ENCODE measurements around the gene NUP98. TPM values are rescaled to one million over a fixed set of nuclear protein-coding genes. Genes with fewer than 3 reads are reported as not detected.

The NUP98 gene
- total RNA-seq, 1 donor from 2014 or later, result 47.8 TPM

- TF ChIP-seq CTCF (IDR thresholded peaks at IDR 0.05), result no peak
- no peak overlapping the region for H3K4me3 Mint-ChIP-seq (ENCODE audit: unreplicated experiment)
- H3K9me3 Mint-ChIP-seq (ENCODE audit: low read depth), result no peaks in the 10 kb centered on the region
- DNase-seq (ENCODE audit: low spot score), result no peak
- no peaks in the 10 kb centered on the region for H3K27me3 Mint-ChIP-seq (ENCODE audit: low read depth)
- peaks cover 51% of the 10 kb centered on the region for H3K36me3 Mint-ChIP-seq (ENCODE audit: low read depth)
- peak overlapping the region; percentile 0 for H3K27ac Mint-ChIP-seq (ENCODE audit: unreplicated experiment)
- peaks cover 3% of the 10 kb centered on the region for H3K4me1 Mint-ChIP-seq (ENCODE audit: low read depth)
Observed at GRCh38 chr11:3684129-3684818, 113.1 kb downstream of the NUP98 start.

- Mint-ChIP-seq H3K4me3 (ENCODE audit: unreplicated experiment) (no peak overlapping the region), H3K27me3 (ENCODE audit: low read depth) (no peaks in the 10 kb centered on the region), H3K36me3 (ENCODE audit: low read depth) (peaks cover 56% of the 10 kb centered on the region), H3K27ac (ENCODE audit: unreplicated experiment) (no peak overlapping the region), H3K4me1 (ENCODE audit: low read depth) (peaks cover 3% of the 10 kb centered on the region), H3K9me3 (ENCODE audit: low read depth) (no peaks in the 10 kb centered on the region)
- no peak for DNase-seq (ENCODE audit: low spot score)
- peak; percentile 4 for TF ChIP-seq CTCF (IDR thresholded peaks at IDR 0.05)
Observed at GRCh38 chr11:3683039-3683438, 114.3 kb downstream of the NUP98 start.

DNA sequence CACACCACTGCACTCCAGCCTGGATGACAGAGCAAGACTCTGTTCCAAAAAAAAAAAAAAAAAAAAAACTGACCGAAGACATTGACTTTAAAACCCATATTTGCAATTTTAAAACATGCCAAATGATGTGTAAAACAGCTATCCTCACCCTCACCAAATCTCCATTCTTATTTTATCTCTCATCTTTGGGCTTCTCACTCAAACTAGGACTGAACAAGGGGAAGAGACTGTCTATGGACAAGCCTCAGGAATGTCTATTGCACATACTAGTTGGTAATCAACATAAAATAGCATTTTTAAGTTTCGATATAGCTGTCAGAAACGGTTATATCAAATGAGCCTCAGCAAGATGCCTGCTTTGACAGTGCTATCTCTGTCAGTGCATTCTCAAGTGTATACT lies 118.3 kb downstream of the NUP98 start:
- no peak overlapping the region for H3K27ac Mint-ChIP-seq (ENCODE audit: unreplicated experiment)
- peaks cover 3% of the 10 kb centered on the region for H3K4me1 Mint-ChIP-seq (ENCODE audit: low read depth)
- no peak overlapping the region for H3K4me3 Mint-ChIP-seq (ENCODE audit: unreplicated experiment)
- no peak for DNase-seq (ENCODE audit: low spot score)
- no peaks in the 10 kb centered on the region for H3K27me3 Mint-ChIP-seq (ENCODE audit: low read depth)
- TF ChIP-seq CTCF (IDR thresholded peaks at IDR 0.05), result no peak
- no peaks in the 10 kb centered on the region for H3K9me3 Mint-ChIP-seq (ENCODE audit: low read depth)
- peaks cover 60% of the 10 kb centered on the region for H3K36me3 Mint-ChIP-seq (ENCODE audit: low read depth)

GRCh38 chr11:3675971-3676370 lies 121.4 kb downstream of the NUP98 start:
- H3K36me3 Mint-ChIP-seq (ENCODE audit: low read depth), result peaks cover 53% of the 10 kb centered on the region
- no peak for DNase-seq (ENCODE audit: low spot score)
- no peak for TF ChIP-seq CTCF (IDR thresholded peaks at IDR 0.05)
- H3K27ac Mint-ChIP-seq (ENCODE audit: unreplicated experiment), result peak overlapping the region; percentile 11
- H3K9me3 Mint-ChIP-seq (ENCODE audit: low read depth), result no peaks in the 10 kb centered on the region
- peaks cover 3% of the 10 kb centered on the region for H3K4me1 Mint-ChIP-seq (ENCODE audit: low read depth)
- no peaks in the 10 kb centered on the region for H3K27me3 Mint-ChIP-seq (ENCODE audit: low read depth)
- H3K4me3 Mint-ChIP-seq (ENCODE audit: unreplicated experiment), result no peak overlapping the region

- Mint-ChIP-seq H3K27ac (ENCODE audit: unreplicated experiment) (no peak overlapping the region), H3K4me1 (ENCODE audit: low read depth) (peaks cover 3% of the 10 kb centered on the region), H3K4me3 (ENCODE audit: unreplicated experiment) (no peak overlapping the region), H3K27me3 (ENCODE audit: low read depth) (no peaks in the 10 kb centered on the region), H3K9me3 (ENCODE audit: low read depth) (no peaks in the 10 kb centered on the region), H3K36me3 (ENCODE audit: low read depth) (peaks cover 47% of the 10 kb centered on the region)
- TF ChIP-seq CTCF (IDR thresholded peaks at IDR 0.05), result no peak
- DNase-seq (ENCODE audit: low spot score), result no peak
Observed at GRCh38 chr11:3674189-3674588, 123.2 kb downstream of the NUP98 start.

All from chondrocyte (in vitro differentiated cells).